GM06990 (cell line): ENCODE results near the gene ZNFX1.

Source experiments
- DNase-seq: peaks from one replicate; pipeline ENCODE4 v3.0.0-alpha.2; 2011; ENCODE audit not compliant: insufficient read length; ENCODE audit errors: extremely low read depth
- H3K27me3 ChIP-seq: replicated peaks from 2 replicates; pipeline ENCODE4 v1.6.0; 2011; ENCODE audit warnings: low read length; ENCODE audit not compliant: control insufficient read depth, insufficient read depth
- H3K36me3 ChIP-seq: 2 replicates; pipeline ENCODE4 v1.5.1; 2011; ENCODE audit warnings: low read length; ENCODE audit not compliant: control insufficient read depth, insufficient read depth
- H3K4me3 ChIP-seq: replicated peaks from 2 replicates; pipeline ENCODE4 v1.5.1; 2011; ENCODE audit warnings: low read depth, mild to moderate bottlenecking, control low read depth, low read length
- CTCF ChIP-seq: IDR thresholded peaks from 2 replicates; pipeline ENCODE4 v1.5.1; 2011; ENCODE audit warnings: low read length, control low read depth, mild to moderate bottlenecking, inconsistent platforms; ENCODE audit not compliant: insufficient read depth, poor library complexity, severe bottlenecking

Gene ZNFX1

GRCh38 chr20:49216991-49217578 is 60.8 kb downstream of the ZNFX1 start:
- Histone ChIP-seq H3K4me3 (no peak overlapping the region), H3K36me3 (peaks cover 1% of the 10 kb centered on the region), H3K27me3 (no peaks in the 10 kb centered on the region)
- peak; percentile 38 for DNase-seq
- peak; percentile 86 for TF ChIP-seq CTCF

- no peak for TF ChIP-seq CTCF
Measured at GRCh38 chr20:49215232-49215631, 62.6 kb downstream of the ZNFX1 start.

GRCh38 chr20:49214571-49214970 is 63.3 kb downstream of the ZNFX1 start:
- H3K4me3 ChIP-seq = no peak overlapping the region
- H3K27me3 ChIP-seq = no peaks in the 10 kb centered on the region
- no peaks in the 10 kb centered on the region for H3K36me3 ChIP-seq
- DNase-seq = no peak
- no peak for TF ChIP-seq CTCF

More at GRCh38 chr20:49215232-49215631, 62.6 kb downstream of the ZNFX1 start:
- no peaks in the 10 kb centered on the region for H3K36me3 ChIP-seq
- H3K4me3 ChIP-seq = no peak overlapping the region
- H3K27me3 ChIP-seq = no peaks in the 10 kb centered on the region
- no peak for DNase-seq

- no peak for TF ChIP-seq CTCF
- Histone ChIP-seq H3K27me3 (no peaks in the 10 kb centered on the region), H3K36me3 (no peaks in the 10 kb centered on the region), H3K4me3 (no peak overlapping the region)
- no peak for DNase-seq
Measured at GRCh38 chr20:49210757-49211110, 67.1 kb downstream of the ZNFX1 start.

- Histone ChIP-seq H3K36me3 (no peaks in the 10 kb centered on the region), H3K4me3 (no peak overlapping the region), H3K27me3 (no peaks in the 10 kb centered on the region)
- no peak for TF ChIP-seq CTCF
- no peak for DNase-seq
Measured at GRCh38 chr20:49210101-49210756, 67.6 kb downstream of the ZNFX1 start.
